ENCODE results near the gene GFOD2. TPM values are rescaled to one million over a fixed set of nuclear protein-coding genes. Genes with fewer than 3 reads are reported as not detected.

Gene GFOD2
- total and polyA plus RNA-seq, 2 experiments from 2014 or later: 11.4 to 17.5 TPM

- Histone ChIP-seq H3K4me1 (ENCODE audit: insufficient read depth) (no peaks in the 10 kb centered on the region), H3K4me2 (ENCODE audit: unreplicated experiment) (no peak overlapping the region), H3F3A (ENCODE audit: insufficient read depth) (no peaks in the 10 kb centered on the region), H3K27me3 (replicated peaks; ENCODE audit: insufficient read depth) (no peaks in the 10 kb centered on the region), H3K27ac (no peak overlapping the region), H4K20me1 (ENCODE audit: insufficient read depth) (no peaks in the 10 kb centered on the region), H2AFZ (no peak overlapping the region), H3K36me3 (ENCODE audit: low read depth) (no peaks in the 10 kb centered on the region), H3K9me3 (ENCODE audit: low read depth) (no peaks in the 10 kb centered on the region), H3K9ac (no peak overlapping the region), H3K79me2 (ENCODE audit: insufficient read depth) (no peaks in the 10 kb centered on the region), H3K9me2 (ENCODE audit: insufficient read depth) (no peaks in the 10 kb centered on the region), H3K4me3 (no peak overlapping the region)
- in situ Hi-C loops (cut with MboI): loop anchor here (10.0 kb wide), 1 partner anchor 128 kb away; the partner anchor contains the start of genes RANBP10 and TSNAXIP1
- 75 to 79% methylated on average over 8 of the region's 8 CpGs for WGBS, 2 experiments (ENCODE audit: low coverage in 1 of 2, low lambda C conversion rate in 2 of 2, missing lambda C conversion rate in 2 of 2)
- TF ChIP-seq EZH2 (IDR thresholded peaks at IDR 0.05; ENCODE audit: insufficient read depth, poor library complexity, severe bottlenecking) (no peak), EZH2phosphoT487 (IDR thresholded peaks at IDR 0.05; ENCODE audit: insufficient read depth, low read depth) (no peak)
- no peak for DNase-seq
Observed at GRCh38 chr16:67676939-67677338, 42.2 kb downstream of the GFOD2 start.

DNA sequence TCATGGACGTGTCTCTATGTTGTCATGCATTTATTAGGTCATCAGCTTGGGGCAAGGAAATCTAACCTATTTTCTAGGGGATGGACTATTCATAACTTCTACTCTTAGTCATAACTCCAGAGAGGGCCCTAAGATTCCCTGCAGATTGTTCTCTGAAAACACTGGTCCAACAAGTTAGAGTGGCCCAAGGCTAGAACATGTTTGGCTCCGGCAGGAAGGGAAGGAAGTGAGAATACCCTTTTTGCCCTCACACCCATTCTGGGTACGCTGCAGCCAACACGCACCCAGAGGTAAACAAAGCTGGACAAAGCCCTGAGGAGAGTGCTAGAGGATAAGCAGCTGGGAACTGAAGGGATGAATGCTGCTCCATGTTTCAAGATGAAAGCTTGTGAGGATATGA lies 42.6 kb downstream of the GFOD2 start:
- Histone ChIP-seq H3K27ac (no peak overlapping the region), H3K27me3 (replicated peaks; ENCODE audit: insufficient read depth) (no peaks in the 10 kb centered on the region), H3K9me2 (ENCODE audit: insufficient read depth) (no peaks in the 10 kb centered on the region), H3K79me2 (ENCODE audit: insufficient read depth) (no peaks in the 10 kb centered on the region), H2AFZ (no peak overlapping the region), H4K20me1 (ENCODE audit: insufficient read depth) (no peaks in the 10 kb centered on the region), H3K4me1 (ENCODE audit: insufficient read depth) (no peaks in the 10 kb centered on the region), H3F3A (ENCODE audit: insufficient read depth) (no peaks in the 10 kb centered on the region), H3K4me2 (ENCODE audit: unreplicated experiment) (no peak overlapping the region), H3K9me3 (ENCODE audit: low read depth) (no peaks in the 10 kb centered on the region), H3K36me3 (ENCODE audit: low read depth) (no peaks in the 10 kb centered on the region), H3K4me3 (no peak overlapping the region), H3K9ac (no peak overlapping the region)
- no peak for DNase-seq
- in situ Hi-C loops (cut with MboI): loop anchor here (10.0 kb wide), 1 partner anchor 128 kb away; the partner anchor contains the start of genes RANBP10 and TSNAXIP1
- no peak for TF ChIP-seq EZH2phosphoT487 (IDR thresholded peaks at IDR 0.05; ENCODE audit: insufficient read depth, low read depth)
- no peak for TF ChIP-seq EZH2 (IDR thresholded peaks at IDR 0.05; ENCODE audit: insufficient read depth, poor library complexity, severe bottlenecking)
- WGBS, 2 experiments (ENCODE audit: low coverage in 1 of 2, low lambda C conversion rate in 2 of 2, missing lambda C conversion rate in 2 of 2): 92 to 98% methylated on average over 4 of the region's 4 CpGs

DNA sequence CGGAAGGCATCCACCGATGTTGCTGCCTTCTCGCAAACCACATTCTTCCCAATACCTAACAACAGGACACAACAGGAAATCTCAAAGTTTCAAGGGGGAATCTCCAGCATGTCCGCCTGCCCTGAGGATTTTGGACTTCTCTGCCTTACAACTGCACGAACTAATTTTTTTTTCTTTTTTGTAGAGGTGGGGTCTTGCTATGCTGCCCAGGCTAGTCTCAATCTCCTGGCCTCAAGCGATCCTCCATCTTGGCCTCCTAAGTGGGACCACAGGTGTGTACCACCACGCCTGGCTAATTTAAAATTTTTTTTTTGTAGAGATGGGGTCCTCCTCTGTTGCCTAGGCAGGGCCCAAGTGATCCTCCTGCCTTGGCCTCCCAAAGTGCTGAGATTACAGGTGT lies 43.1 kb downstream of the GFOD2 start:
- Histone ChIP-seq H3K4me1 (ENCODE audit: insufficient read depth) (no peaks in the 10 kb centered on the region), H3K4me2 (ENCODE audit: unreplicated experiment) (no peak overlapping the region), H3K9me2 (ENCODE audit: insufficient read depth) (no peaks in the 10 kb centered on the region), H3F3A (ENCODE audit: insufficient read depth) (no peaks in the 10 kb centered on the region), H3K4me3 (no peak overlapping the region), H3K9me3 (ENCODE audit: low read depth) (no peaks in the 10 kb centered on the region), H3K79me2 (ENCODE audit: insufficient read depth) (no peaks in the 10 kb centered on the region), H3K27ac (no peak overlapping the region), H2AFZ (no peak overlapping the region), H4K20me1 (ENCODE audit: insufficient read depth) (no peaks in the 10 kb centered on the region), H3K9ac (no peak overlapping the region), H3K27me3 (replicated peaks; ENCODE audit: insufficient read depth) (no peaks in the 10 kb centered on the region), H3K36me3 (ENCODE audit: low read depth) (no peaks in the 10 kb centered on the region)
- 97 to 98% methylated on average over 7 of the region's 7 CpGs for WGBS, 2 experiments (ENCODE audit: low coverage in 1 of 2, low lambda C conversion rate in 2 of 2, missing lambda C conversion rate in 2 of 2)
- TF ChIP-seq EZH2phosphoT487 (IDR thresholded peaks at IDR 0.05; ENCODE audit: insufficient read depth, low read depth) (no peak), EZH2 (IDR thresholded peaks at IDR 0.05; ENCODE audit: insufficient read depth, poor library complexity, severe bottlenecking) (no peak)
- in situ Hi-C loops (cut with MboI): loop anchor here (10.0 kb wide), 1 partner anchor 129 kb away; the partner anchor contains the start of genes RANBP10 and TSNAXIP1
- DNase-seq: no peak

DNA sequence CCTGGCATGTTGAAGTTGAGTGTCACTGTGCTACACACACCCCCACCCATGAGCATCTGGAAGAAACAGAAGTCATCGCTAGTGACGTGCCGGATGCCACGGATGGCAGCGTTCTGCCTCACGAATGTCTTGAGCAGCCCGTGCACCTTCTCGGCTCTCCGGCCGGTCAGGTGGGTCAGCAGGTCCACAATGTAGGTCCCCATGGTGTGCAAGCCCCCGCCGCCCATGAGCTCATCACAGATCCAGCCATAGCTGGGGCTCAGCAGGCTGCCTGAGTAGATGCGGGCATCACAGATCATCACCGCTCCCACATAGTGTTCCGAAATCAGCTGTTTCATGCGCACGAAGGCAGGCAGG lies 43.6 kb downstream of the GFOD2 start:
- H3K27me3 ChIP-seq (replicated peaks; ENCODE audit: insufficient read depth): no peaks in the 10 kb centered on the region
- no peaks in the 10 kb centered on the region for H3K36me3 ChIP-seq (ENCODE audit: low read depth)
- no peak overlapping the region for H2AFZ ChIP-seq
- no peaks in the 10 kb centered on the region for H3K4me1 ChIP-seq (ENCODE audit: insufficient read depth)
- H3K27ac ChIP-seq: no peak overlapping the region
- no peaks in the 10 kb centered on the region for H3K9me2 ChIP-seq (ENCODE audit: insufficient read depth)
- H4K20me1 ChIP-seq (ENCODE audit: insufficient read depth): no peaks in the 10 kb centered on the region
- 95 to 98% methylated on average over 17 of the region's 17 CpGs for WGBS, 2 experiments (ENCODE audit: low coverage in 1 of 2, low lambda C conversion rate in 2 of 2, missing lambda C conversion rate in 2 of 2)
- in situ Hi-C loops (cut with MboI): loop anchor here (10.0 kb wide), 1 partner anchor 129 kb away; the partner anchor contains the start of genes RANBP10 and TSNAXIP1
- no peak overlapping the region for H3K9ac ChIP-seq
- DNase-seq: no peak
- H3K9me3 ChIP-seq (ENCODE audit: low read depth): no peaks in the 10 kb centered on the region
- no peak overlapping the region for H3K4me3 ChIP-seq
- H3F3A ChIP-seq (ENCODE audit: insufficient read depth): no peaks in the 10 kb centered on the region
- H3K79me2 ChIP-seq (ENCODE audit: insufficient read depth): no peaks in the 10 kb centered on the region
- no peak for TF ChIP-seq EZH2phosphoT487 (IDR thresholded peaks at IDR 0.05; ENCODE audit: insufficient read depth, low read depth)
- no peak for TF ChIP-seq EZH2 (IDR thresholded peaks at IDR 0.05; ENCODE audit: insufficient read depth, poor library complexity, severe bottlenecking)
- H3K4me2 ChIP-seq (ENCODE audit: unreplicated experiment): no peak overlapping the region
